GM18505 (cell line): Measurements from ENCODE around the gene FAM83E.
A peak's percentile ranks its signal among the peaks of the same experiment; 100 is the strongest.
"Not testable (repeated sequence)": the region's sequence is repeated elsewhere in the genome, so short reads cannot be mapped to it uniquely, and the experiment has no call there.

Experiments used
- ATAC-seq: cut with Tn5 transposase; IDR thresholded peaks from one replicate; pipeline ENCODE4 v1.9.1; 2021; ENCODE audit not compliant: unreplicated experiment
- POLR2A ChIP-seq: IDR thresholded peaks from 4 replicates; pipeline ENCODE4 v1.6.1; 2011; ENCODE audit warnings: borderline replicate concordance; ENCODE audit not compliant: insufficient read depth, insufficient read length; ENCODE audit errors: extremely low read depth

Gene FAM83E

GRCh38 chr19:48635966-48636858 lies 21.3 kb upstream of the FAM83E start:
- ATAC-seq, result no peak

GRCh38 chr19:48635263-48635965 lies 20.5 kb upstream of the FAM83E start:
- TF ChIP-seq POLR2A, result no peak
- ATAC-seq, result no peak

More at GRCh38 chr19:48635966-48636858, 21.3 kb upstream of the FAM83E start:
- no peak for TF ChIP-seq POLR2A

GRCh38 chr19:48634424-48635262 lies 19.8 kb upstream of the FAM83E start:
- TF ChIP-seq POLR2A, result peak; percentile 70
- ATAC-seq, result peak; percentile 18

GRCh38 chr19:48634036-48634342 lies 19.1 kb upstream of the FAM83E start:
- no peak for ATAC-seq
- no peak for TF ChIP-seq POLR2A

- no peak for TF ChIP-seq POLR2A
- no peak for ATAC-seq
Measured at GRCh38 chr19:48633148-48634035, 18.5 kb upstream of the FAM83E start.

GRCh38 chr19:48632692-48633147 lies 17.8 kb upstream of the FAM83E start:
- no peak for TF ChIP-seq POLR2A
- ATAC-seq, result no peak

GRCh38 chr19:48632286-48632685 lies 17.4 kb upstream of the FAM83E start:
- ATAC-seq, result not testable (repeated sequence)

- no peak for ATAC-seq
Measured at GRCh38 chr19:48631225-48631624, 16.3 kb upstream of the FAM83E start.

GRCh38 chr19:48630296-48631063 lies 15.6 kb upstream of the FAM83E start:
- TF ChIP-seq POLR2A, result no peak
- no peak for ATAC-seq

More at GRCh38 chr19:48631225-48631624, 16.3 kb upstream of the FAM83E start:
- no peak for TF ChIP-seq POLR2A

- no peak for ATAC-seq
- peak; percentile 21 for TF ChIP-seq POLR2A
Measured at GRCh38 chr19:48629599-48630295, 14.9 kb upstream of the FAM83E start.

- TF ChIP-seq POLR2A, result no peak
- ATAC-seq, result no peak
Measured at GRCh38 chr19:48629297-48629598, 14.4 kb upstream of the FAM83E start.
